ENCODE results near the gene FOXE3.
"Not testable (repeated sequence)": the region's sequence is repeated elsewhere in the genome, so short reads cannot be mapped to it uniquely, and the experiment has no call there.

FOXE3 gene

DNA sequence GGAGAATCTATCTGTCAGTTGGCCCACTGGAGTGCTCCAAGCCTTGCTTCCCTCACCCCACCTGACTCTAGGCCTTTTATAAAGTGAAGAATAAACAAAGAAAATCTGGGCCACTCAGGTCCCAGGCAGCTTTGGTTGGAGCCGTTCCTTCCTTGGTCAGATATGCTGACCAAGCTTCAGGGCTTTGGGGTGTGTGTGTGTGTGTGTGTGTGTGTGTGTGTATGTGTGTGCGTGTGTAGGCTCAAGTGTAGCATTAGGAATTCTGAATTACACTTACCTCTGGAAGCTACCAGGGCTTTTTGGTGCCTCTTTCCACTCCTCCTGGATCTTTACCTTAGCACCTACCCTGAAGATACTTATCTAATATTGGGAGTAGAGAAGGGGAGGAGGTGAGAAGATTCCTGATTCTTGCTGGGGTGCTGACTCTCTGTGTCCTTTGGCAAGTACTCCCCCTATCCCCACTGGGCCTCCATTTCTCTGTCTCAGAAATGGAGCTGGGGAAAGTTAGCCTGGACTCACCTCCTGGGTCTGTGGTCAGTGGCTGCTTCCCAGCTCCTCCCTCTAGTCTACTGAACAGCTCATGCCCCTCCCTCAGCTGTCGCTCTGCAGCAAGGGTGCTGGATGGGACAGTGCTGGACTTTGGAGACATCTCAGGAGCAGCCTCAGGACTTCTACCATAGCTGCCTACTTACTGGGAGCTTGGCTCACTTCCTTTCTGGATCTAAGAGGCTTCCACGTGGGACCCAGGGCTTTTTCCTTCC, 32.6 kb downstream of the FOXE3 start:
- Histone ChIP-seq H3K4me3 (ENCODE audit: low read depth, low read length) (no peak overlapping the region), H3K27ac (no peak overlapping the region), H3K36me3 (no peaks in the 10 kb centered on the region), H3K9me3 (ENCODE audit: severe bottlenecking) (no peaks in the 10 kb centered on the region), H3K27me3 (ENCODE audit: insufficient read depth, low read depth, severe bottlenecking) (peaks cover 96% of the 10 kb centered on the region)
- DNase-seq: no peak
- TF ChIP-seq, protein P1, sequence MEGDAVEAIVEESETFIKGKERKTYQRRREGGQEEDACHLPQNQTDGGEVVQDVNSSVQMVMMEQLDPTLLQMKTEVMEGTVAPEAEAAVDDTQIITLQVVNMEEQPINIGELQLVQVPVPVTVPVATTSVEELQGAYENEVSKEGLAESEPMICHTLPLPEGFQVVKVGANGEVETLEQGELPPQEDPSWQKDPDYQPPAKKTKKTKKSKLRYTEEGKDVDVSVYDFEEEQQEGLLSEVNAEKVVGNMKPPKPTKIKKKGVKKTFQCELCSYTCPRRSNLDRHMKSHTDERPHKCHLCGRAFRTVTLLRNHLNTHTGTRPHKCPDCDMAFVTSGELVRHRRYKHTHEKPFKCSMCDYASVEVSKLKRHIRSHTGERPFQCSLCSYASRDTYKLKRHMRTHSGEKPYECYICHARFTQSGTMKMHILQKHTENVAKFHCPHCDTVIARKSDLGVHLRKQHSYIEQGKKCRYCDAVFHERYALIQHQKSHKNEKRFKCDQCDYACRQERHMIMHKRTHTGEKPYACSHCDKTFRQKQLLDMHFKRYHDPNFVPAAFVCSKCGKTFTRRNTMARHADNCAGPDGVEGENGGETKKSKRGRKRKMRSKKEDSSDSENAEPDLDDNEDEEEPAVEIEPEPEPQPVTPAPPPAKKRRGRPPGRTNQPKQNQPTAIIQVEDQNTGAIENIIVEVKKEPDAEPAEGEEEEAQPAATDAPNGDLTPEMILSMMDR (IDR thresholded peaks at IDR 0.05; ENCODE audit: low read depth, low read length): no peak

DNA sequence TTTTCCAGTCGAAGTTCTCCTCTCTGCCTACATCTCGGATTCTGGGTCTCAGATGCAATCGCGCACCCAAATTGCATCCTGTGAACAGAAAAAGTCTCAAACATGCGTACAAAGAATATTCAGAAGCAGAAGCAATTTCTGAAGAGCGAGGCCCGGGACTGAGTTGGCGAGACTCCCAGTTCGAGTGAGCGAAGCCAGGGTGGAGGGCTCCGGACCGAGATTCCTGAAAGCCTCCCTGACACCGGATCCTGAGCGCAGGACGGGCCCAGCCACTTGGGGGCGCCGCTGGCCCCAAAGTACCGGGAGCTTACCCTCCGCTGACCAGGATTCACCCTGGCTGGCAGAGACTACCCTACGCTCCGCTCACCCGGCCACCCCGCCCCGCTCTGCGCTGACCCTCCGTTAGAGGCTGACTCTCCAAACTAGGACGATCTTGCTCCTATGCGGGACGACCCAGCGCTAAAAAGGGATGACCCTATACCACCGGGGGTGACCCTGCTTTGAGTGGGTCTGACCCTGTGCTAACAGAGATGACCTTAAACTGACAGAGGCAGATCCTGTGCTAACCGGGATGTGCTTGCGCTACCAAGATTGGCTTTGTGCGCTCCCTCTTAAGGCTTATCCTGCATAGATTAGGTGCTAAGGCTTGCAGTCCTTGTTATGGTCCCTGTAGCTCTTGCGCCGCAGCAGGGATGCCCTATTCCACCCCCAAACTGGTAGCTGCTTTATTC, 33.9 kb downstream of the FOXE3 start:
- no peak overlapping the region for H3K27ac ChIP-seq
- peak; percentile 57 for DNase-seq
- H3K27me3 ChIP-seq (ENCODE audit: insufficient read depth, low read depth, severe bottlenecking): peaks cover 83% of the 10 kb centered on the region
- no peaks in the 10 kb centered on the region for H3K9me3 ChIP-seq (ENCODE audit: severe bottlenecking)
- no peak overlapping the region for H3K4me3 ChIP-seq (ENCODE audit: low read depth, low read length)
- TF ChIP-seq, protein P1 (IDR thresholded peaks at IDR 0.05; ENCODE audit: low read depth, low read length): peak; percentile 82
- H3K36me3 ChIP-seq: no peaks in the 10 kb centered on the region

DNA sequence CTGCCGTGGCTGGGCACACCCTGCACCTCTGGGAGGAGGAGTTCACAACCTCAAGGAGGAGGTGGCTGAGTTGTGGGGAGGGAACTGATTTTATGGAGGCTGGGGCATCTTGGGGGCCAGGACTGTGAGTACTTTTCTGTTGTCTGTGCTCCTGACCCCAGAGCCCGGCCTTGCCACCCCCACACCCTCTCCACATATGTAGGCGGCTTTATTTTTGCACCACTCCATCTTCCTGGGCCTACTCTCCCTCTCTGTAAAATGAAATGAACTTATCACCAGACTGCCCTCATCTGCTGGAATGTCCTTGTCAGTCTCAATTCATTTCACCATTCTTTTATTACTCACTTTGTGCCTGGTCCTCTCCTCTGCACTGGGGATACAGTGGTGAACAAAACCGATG, 34.5 kb downstream of the FOXE3 start:
- TF ChIP-seq, protein P1 (IDR thresholded peaks at IDR 0.05; ENCODE audit: low read depth, low read length): no peak
- Histone ChIP-seq H3K36me3 (no peaks in the 10 kb centered on the region), H3K27ac (no peak overlapping the region), H3K27me3 (ENCODE audit: insufficient read depth, low read depth, severe bottlenecking) (peaks cover 77% of the 10 kb centered on the region), H3K9me3 (ENCODE audit: severe bottlenecking) (no peaks in the 10 kb centered on the region), H3K4me3 (ENCODE audit: low read depth, low read length) (no peak overlapping the region)
- no peak for DNase-seq

DNA sequence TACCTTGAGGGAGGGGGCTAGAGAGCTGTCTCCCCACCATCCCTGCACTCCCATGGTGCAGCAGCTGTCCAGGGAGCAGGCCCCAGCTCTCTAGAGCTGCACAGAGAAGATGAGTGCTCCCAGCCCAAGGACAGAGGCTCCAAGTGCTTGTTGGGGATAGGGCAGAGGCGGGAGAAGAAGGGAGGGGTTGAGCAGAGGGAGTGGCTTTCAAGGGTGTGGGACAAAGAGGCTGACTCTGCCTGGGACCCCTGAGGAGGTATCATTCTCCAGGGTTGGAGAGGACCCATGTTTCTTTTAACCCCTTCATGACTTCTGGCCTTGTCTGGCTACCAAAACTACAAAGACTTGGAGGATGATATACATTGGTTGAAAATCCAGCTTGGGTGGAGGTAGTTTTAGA, 36.3 kb downstream of the FOXE3 start:
- H3K36me3 ChIP-seq: no peaks in the 10 kb centered on the region
- DNase-seq: no peak
- no peaks in the 10 kb centered on the region for H3K9me3 ChIP-seq (ENCODE audit: severe bottlenecking)
- TF ChIP-seq, protein P1 (IDR thresholded peaks at IDR 0.05; ENCODE audit: low read depth, low read length): no peak
- H3K4me3 ChIP-seq (ENCODE audit: low read depth, low read length): no peak overlapping the region
- no peak overlapping the region for H3K27ac ChIP-seq
- H3K27me3 ChIP-seq (ENCODE audit: insufficient read depth, low read depth, severe bottlenecking): peaks cover 59% of the 10 kb centered on the region

DNA sequence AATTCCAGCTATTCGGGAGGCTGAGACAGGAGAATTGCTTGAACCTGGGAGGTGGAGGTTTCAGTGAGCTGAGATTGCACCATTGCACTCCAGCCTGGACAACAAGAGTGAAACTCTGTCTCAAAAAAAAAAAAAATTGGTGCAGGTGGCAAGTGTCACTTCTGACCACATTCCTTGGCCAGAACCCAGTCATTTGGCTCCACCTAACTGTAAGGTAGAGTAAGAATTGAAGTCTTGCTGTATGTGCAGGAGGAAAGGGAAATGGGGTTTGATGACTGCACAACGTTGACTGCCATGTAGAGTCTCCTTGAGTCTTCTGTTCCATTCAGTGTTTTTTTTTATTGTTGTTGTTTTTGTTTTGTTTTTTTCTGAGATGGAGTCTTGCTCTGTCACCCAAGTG, 37.8 kb downstream of the FOXE3 start:
- H3K27me3 ChIP-seq (ENCODE audit: insufficient read depth, low read depth, severe bottlenecking): peaks cover 45% of the 10 kb centered on the region
- H3K27ac ChIP-seq; H3K9me3 ChIP-seq (ENCODE audit: severe bottlenecking); H3K4me3 ChIP-seq (ENCODE audit: low read depth, low read length); H3K36me3 ChIP-seq; DNase-seq: not testable (repeated sequence)

DNA sequence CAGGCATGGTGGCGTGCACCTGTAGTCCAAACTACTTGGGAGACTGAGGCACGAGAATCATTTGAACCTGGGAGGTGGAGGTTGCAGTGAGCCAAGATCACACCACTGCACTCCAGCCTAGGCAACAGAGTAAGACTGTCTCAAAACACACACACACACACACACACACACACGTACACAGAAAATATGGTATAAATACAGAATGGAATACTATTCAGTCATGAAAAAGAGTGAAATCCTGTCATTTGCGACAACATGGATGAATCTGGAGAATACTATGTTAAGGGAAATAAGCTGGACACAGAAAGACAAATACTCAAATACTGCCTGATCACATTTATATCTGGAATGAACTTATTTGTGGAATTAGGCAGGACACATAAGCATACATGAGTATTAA, 40.2 kb downstream of the FOXE3 start:
- no peak for DNase-seq
- Histone ChIP-seq H3K27ac (no peak overlapping the region), H3K27me3 (ENCODE audit: insufficient read depth, low read depth, severe bottlenecking) (peaks cover 30% of the 10 kb centered on the region), H3K9me3 (ENCODE audit: severe bottlenecking) (no peaks in the 10 kb centered on the region), H3K36me3 (no peaks in the 10 kb centered on the region), H3K4me3 (ENCODE audit: low read depth, low read length) (no peak overlapping the region)
- TF ChIP-seq, protein P1 (IDR thresholded peaks at IDR 0.05; ENCODE audit: low read depth, low read length): no peak

DNA sequence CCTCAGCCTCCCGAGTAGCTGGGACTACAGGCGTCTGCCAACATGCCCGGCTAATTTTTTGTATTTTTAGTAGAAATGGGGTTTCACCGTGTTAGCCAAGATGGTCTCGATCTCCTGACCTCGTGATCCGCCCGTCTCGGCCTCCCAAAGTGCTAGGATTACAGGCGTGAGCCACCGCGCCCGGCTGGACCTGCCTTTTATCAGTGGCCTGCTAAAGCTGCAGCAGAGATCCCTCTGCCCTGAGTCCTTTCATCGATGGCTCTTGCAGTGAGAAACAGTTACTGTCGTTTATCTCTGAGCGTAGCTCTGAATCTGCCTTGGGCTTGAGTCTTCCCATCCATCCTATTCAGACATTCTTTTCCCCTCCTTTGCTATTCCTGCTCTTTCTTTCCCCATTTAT, 41.5 kb downstream of the FOXE3 start:
- H3K4me3 ChIP-seq (ENCODE audit: low read depth, low read length); H3K27ac ChIP-seq; DNase-seq; H3K9me3 ChIP-seq (ENCODE audit: severe bottlenecking); H3K36me3 ChIP-seq: not testable (repeated sequence)
- peaks cover 19% of the 10 kb centered on the region for H3K27me3 ChIP-seq (ENCODE audit: insufficient read depth, low read depth, severe bottlenecking)
